Ishikawa (cell line): ENCODE measurements around the gene LATS2.

Experiments used
- CEBPB ChIP-seq: IDR thresholded peaks from 2 replicates; pipeline ENCODE4 v1.6.1; 2012
- CREB1 ChIP-seq: IDR thresholded peaks from 2 replicates; pipeline ENCODE4 v1.6.1; 2012; ENCODE audit warnings: low read depth
- EGR1 ChIP-seq: IDR thresholded peaks from 2 replicates; pipeline ENCODE4 v1.6.1; 2012
- EP300 ChIP-seq: IDR thresholded peaks from 2 replicates; pipeline ENCODE4 v1.6.1; 2012; ENCODE audit warnings: borderline replicate concordance
- FOXM1 ChIP-seq: IDR thresholded peaks from 2 replicates; pipeline ENCODE4 v1.6.1; 2012; ENCODE audit warnings: low read depth, borderline replicate concordance
- NFIC ChIP-seq: IDR thresholded peaks from 2 replicates; pipeline ENCODE4 v1.6.1; 2012
- RAD21 ChIP-seq: IDR thresholded peaks from 2 replicates; pipeline ENCODE4 v1.6.1; 2012; ENCODE audit warnings: low read depth
- TAF1 ChIP-seq: IDR thresholded peaks from 2 replicates; pipeline ENCODE4 v1.6.1; 2012; ENCODE audit warnings: low read depth, mild to moderate bottlenecking
- TCF12 ChIP-seq: IDR thresholded peaks from 2 replicates; pipeline ENCODE4 v1.6.1; 2012; ENCODE audit warnings: low read depth
- TEAD4 ChIP-seq: IDR thresholded peaks from 2 replicates; pipeline ENCODE4 v1.6.1; 2012
- YY1 ChIP-seq: IDR thresholded peaks from 2 replicates; pipeline ENCODE4 v1.6.1; 2012; ENCODE audit warnings: low read depth
- ZBTB7A ChIP-seq: IDR thresholded peaks from 2 replicates; pipeline ENCODE4 v1.6.1; 2012; ENCODE audit warnings: low read depth
- TF ChIP-seq, protein P1 (sequence below): IDR thresholded peaks from 2 replicates; pipeline ENCODE4 v1.6.1; 2012; ENCODE audit warnings: low read depth, mild to moderate bottlenecking
- TF ChIP-seq, protein P2 (sequence below): IDR thresholded peaks from 2 replicates; pipeline ENCODE4 v1.6.1; 2012
- TF ChIP-seq, protein P3 (sequence below): IDR thresholded peaks from 2 replicates; pipeline ENCODE4 v1.6.1; 2012

Gene LATS2

DNA sequence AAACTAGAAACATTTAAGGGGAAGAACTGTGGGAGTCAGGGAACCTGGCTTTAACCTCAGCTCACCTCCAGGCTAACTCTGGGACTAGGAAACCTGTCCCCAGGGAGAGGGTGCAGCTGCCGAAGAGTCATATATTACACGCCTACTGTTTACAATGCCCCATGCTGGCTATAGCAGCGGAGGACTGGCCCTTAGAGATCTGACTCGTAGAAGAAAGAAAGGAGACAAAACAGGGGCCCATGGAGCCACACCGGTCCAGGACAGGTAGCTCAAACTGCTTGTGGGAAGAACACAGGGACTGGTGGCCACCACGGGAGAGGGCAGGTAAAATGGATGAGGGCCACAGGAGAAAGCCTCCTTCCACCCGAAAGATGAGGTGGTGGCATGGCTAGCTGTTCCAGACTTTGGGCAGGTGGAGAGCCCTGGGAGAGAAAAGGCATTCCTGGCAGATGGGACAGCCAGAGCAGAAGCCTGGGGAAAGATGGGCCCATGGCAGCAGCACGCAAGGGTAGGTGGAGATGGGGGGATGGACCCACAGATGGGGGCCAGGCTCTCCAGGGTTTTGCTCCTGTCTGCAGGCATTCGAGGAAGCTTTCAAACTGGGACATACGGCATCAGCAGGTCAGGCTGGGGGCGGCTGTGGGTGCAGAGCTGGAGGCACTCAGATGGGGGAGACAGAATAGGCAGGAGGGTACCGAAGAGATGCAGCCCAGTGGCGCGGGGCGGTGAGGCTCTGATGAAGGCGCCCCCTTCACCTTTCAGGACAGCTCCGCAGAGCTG is 69.5 kb downstream of the LATS2 start:
- no peak for TF ChIP-seq FOXM1
- TF ChIP-seq RAD21: no peak
- no peak for TF ChIP-seq YY1
- no peak for TF ChIP-seq ZBTB7A
- TF ChIP-seq TEAD4: no peak
- TF ChIP-seq NFIC: no peak
- TF ChIP-seq, protein P1, sequence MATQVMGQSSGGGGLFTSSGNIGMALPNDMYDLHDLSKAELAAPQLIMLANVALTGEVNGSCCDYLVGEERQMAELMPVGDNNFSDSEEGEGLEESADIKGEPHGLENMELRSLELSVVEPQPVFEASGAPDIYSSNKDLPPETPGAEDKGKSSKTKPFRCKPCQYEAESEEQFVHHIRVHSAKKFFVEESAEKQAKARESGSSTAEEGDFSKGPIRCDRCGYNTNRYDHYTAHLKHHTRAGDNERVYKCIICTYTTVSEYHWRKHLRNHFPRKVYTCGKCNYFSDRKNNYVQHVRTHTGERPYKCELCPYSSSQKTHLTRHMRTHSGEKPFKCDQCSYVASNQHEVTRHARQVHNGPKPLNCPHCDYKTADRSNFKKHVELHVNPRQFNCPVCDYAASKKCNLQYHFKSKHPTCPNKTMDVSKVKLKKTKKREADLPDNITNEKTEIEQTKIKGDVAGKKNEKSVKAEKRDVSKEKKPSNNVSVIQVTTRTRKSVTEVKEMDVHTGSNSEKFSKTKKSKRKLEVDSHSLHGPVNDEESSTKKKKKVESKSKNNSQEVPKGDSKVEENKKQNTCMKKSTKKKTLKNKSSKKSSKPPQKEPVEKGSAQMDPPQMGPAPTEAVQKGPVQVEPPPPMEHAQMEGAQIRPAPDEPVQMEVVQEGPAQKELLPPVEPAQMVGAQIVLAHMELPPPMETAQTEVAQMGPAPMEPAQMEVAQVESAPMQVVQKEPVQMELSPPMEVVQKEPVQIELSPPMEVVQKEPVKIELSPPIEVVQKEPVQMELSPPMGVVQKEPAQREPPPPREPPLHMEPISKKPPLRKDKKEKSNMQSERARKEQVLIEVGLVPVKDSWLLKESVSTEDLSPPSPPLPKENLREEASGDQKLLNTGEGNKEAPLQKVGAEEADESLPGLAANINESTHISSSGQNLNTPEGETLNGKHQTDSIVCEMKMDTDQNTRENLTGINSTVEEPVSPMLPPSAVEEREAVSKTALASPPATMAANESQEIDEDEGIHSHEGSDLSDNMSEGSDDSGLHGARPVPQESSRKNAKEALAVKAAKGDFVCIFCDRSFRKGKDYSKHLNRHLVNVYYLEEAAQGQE: no peak
- TF ChIP-seq CREB1: no peak
- TF ChIP-seq TAF1: no peak
- no peak for TF ChIP-seq CEBPB

DNA sequence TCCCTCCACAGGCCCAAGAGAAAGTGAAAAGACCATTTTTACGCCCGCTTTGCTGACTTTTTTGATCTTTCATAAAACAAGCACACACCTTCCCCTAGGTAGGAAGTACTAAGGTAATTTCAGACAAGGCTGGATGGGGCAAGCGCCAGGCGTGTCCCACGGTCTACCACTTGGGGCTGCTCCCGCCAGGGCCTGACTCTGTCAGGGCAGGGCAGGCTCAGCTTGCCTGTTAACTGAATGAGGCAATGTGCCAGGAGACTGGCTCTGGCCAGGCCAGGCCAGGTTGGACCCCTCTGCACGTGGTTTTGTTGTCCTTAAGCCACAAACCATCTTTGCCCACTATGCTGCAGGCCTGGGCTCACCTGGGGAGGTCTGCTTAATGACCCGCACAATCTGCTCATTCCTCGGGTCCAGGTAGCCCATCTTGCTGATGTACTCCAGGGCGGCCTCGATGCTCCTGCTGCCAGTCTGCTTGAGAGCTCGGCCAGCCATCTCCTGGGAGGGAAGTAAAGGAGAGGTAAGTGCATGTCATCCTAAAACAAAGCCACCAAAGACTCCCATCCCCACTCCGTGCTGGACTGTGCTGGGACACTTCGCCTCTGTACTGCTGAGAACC is 70.4 kb downstream of the LATS2 start:
- no peak for TF ChIP-seq CREB1
- TF ChIP-seq NFIC: no peak
- TF ChIP-seq YY1: no peak
- TF ChIP-seq, protein P2, sequence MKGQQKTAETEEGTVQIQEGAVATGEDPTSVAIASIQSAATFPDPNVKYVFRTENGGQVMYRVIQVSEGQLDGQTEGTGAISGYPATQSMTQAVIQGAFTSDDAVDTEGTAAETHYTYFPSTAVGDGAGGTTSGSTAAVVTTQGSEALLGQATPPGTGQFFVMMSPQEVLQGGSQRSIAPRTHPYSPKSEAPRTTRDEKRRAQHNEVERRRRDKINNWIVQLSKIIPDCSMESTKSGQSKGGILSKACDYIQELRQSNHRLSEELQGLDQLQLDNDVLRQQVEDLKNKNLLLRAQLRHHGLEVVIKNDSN: no peak
- TF ChIP-seq RAD21: no peak
- no peak for TF ChIP-seq TEAD4
- TF ChIP-seq EP300: no peak
- TF ChIP-seq FOXM1: no peak
- TF ChIP-seq ZBTB7A: no peak
- TF ChIP-seq CEBPB: no peak
- no peak for TF ChIP-seq EGR1
- TF ChIP-seq, protein P1: no peak
- TF ChIP-seq TCF12: no peak
- TF ChIP-seq, protein P3, sequence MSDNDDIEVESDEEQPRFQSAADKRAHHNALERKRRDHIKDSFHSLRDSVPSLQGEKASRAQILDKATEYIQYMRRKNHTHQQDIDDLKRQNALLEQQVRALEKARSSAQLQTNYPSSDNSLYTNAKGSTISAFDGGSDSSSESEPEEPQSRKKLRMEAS: no peak
- TF ChIP-seq TAF1: no peak

DNA sequence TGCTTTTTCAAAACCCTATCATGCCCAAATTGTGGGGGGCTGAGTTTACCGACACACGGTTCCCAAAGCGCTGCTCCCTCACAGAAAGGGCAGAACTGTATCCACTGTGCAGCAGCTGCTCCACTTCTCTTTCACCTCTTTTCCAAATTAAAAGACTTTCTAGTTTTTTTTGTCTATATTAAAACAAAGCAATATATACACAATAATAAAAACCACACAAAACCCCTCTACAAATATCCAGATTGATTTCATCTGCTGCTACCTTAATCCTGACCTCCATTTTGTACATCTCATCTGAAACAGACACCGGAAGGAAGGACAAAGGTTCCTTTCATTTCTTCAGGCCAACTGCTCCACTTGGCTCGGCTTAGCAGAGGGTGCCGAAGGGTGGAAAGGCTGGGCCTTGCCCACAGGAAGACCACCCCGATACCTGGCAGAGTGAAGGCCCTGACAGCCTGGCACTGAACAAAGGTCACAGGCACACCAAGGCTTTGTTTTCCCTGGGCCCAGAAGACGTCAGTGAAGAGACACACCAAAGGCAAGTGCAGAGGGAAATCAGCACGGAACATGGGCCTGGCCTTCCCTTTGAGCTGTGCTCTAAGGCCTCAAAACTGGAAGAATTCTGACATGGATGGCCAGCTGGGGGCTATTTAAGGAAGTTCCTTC is 71.6 kb downstream of the LATS2 start:
- no peak for TF ChIP-seq ZBTB7A
- TF ChIP-seq FOXM1: no peak
- TF ChIP-seq CEBPB: no peak
- TF ChIP-seq YY1: no peak
- no peak for TF ChIP-seq RAD21
- TF ChIP-seq EP300: no peak
- TF ChIP-seq TAF1: no peak
- no peak for TF ChIP-seq CREB1
- TF ChIP-seq EGR1: no peak

DNA sequence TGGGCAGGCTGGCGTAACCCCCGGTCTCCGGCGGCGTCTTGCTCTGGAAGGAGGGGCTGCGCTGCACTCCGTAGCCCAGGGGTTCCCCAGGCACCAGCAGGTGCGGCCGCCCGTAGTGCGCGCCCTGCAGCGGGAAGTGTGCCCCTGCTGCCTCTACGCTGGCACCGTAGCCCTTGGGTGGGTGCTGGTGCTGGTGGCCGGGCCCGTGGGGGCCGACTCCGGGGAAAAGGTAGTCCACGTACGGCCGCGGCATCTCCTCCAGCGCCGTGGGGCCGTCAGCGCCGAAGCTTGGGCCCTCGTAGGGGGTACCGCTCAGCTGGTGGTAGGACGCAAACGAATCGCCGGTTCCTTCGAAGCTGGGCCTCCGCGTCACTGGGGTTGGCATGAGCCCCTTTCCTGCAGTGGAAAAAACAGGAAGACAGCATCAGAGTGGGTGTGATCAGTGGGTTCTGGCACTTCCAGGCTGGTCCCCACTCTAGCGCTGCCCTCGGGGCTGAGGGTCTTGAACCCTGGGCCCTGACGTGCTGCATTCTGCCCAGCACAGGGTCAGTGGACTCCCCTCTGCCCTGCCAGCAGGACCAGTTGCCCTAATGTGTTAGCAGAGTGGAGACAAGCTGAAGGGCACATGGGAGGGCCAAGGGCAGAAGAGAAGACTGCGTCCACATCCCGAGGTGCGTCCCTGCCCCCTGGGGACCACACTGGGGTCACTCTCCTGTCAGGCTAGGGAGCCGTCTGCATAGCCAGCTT is 72.3 kb downstream of the LATS2 start:
- TF ChIP-seq TCF12 (no peak), EP300 (no peak)

DNA sequence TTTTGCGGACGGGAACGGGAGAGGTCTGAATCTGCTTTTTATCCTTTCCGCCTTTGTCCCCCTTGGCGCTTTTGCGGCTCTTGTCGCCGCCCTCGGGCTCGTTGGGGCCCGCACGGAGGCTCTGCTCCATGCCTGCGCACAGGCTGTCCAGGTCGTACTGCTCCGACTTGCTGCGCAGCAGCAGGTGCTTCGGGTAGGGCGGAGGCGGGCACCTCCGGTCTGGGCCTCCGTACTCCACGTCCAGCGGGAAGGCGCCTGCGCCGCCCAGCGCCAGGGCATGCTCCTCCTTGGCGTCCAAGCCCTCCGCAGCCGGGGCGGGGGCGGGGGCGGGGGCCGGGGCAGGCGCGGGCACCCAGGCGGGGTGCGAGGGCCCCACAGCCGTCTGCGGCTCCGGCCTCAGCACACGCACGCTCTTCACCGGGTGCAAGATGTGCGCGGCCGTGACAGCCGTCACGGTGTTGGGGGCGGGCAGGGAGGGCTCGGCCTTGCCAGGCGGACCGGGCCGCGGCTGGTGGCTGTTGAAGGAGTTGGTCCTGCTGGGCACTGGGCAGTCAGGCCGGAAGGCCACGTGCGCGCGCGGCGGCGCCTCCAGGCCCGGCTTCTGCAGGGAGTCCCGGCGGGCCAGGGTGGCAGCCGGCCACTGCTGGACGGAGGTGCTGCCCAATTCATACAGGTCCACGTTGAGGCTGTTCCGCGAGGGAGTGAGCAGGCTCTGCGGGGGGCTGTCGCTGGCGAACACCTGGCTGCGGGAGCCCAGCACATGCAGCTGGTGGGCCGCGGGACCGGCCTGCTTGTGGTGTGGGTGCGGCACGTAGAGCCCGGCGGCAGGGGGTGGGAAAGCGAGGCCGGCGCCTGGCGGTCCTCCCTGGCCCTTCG is 73.1 kb downstream of the LATS2 start:
- no peak for TF ChIP-seq EGR1
- TF ChIP-seq, protein P2: no peak
- TF ChIP-seq TEAD4: no peak
- TF ChIP-seq FOXM1: no peak
- TF ChIP-seq, protein P1: no peak
- no peak for TF ChIP-seq EP300
- no peak for TF ChIP-seq ZBTB7A
- no peak for TF ChIP-seq CEBPB
